ENCODE measurements around the gene ZEB2.

GRCh38 chr2:144407262-144407661, 112.7 kb downstream of the ZEB2 start:
- TF ChIP-seq CTCF (IDR thresholded peaks at IDR 0.05; ENCODE audit: poor library complexity, severe bottlenecking) (no peak), POLR2AphosphoS5 (IDR thresholded peaks at IDR 0.05) (no peak), EZH2 (IDR thresholded peaks at IDR 0.05; ENCODE audit: borderline replicate concordance, insufficient read depth, low read length, poor library complexity, severe bottlenecking) (no peak), TAF1 (IDR thresholded peaks at IDR 0.05; ENCODE audit: low read depth) (no peak), EP300 (conservative IDR thresholded peaks at IDR 0.05; ENCODE audit: poor library complexity, severe bottlenecking) (no peak), MXI1 (conservative IDR thresholded peaks at IDR 0.05; ENCODE audit: poor library complexity, severe bottlenecking) (no peak), RAD21 (conservative IDR thresholded peaks at IDR 0.05) (no peak), REST (IDR thresholded peaks at IDR 0.05; ENCODE audit: borderline replicate concordance) (no peak)
